ENCODE data around the gene ADSL.

DNA sequence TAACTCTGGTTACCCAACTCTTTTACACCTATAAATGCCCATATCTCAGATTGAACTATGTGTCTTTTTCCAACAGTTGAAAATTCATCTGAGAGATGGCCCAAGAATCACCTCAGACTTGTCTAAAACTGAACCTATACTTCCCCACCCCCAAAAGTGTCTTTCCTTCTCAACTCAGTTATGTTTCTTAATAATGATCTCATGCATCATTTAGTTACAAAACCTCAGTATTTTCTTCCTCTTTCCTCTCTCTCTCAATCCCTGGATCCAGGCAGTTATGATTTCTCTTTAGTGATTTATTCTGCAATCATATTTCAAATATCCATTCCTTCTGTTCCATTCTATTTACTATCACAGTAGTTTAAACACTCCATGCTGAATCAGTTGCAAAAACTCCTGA lies 32.3 kb upstream of the ADSL start:
- TF ChIP-seq ISL1 (CRISPR knock-in tag; IDR thresholded peaks at IDR 0.05): no peak
- no peak for TF ChIP-seq ZNF70 (CRISPR knock-in tag; IDR thresholded peaks at IDR 0.05)
- TF ChIP-seq TCF4 (CRISPR knock-in tag; IDR thresholded peaks at IDR 0.05; ENCODE audit: borderline replicate concordance): no peak
- TF ChIP-seq, protein P1, sequence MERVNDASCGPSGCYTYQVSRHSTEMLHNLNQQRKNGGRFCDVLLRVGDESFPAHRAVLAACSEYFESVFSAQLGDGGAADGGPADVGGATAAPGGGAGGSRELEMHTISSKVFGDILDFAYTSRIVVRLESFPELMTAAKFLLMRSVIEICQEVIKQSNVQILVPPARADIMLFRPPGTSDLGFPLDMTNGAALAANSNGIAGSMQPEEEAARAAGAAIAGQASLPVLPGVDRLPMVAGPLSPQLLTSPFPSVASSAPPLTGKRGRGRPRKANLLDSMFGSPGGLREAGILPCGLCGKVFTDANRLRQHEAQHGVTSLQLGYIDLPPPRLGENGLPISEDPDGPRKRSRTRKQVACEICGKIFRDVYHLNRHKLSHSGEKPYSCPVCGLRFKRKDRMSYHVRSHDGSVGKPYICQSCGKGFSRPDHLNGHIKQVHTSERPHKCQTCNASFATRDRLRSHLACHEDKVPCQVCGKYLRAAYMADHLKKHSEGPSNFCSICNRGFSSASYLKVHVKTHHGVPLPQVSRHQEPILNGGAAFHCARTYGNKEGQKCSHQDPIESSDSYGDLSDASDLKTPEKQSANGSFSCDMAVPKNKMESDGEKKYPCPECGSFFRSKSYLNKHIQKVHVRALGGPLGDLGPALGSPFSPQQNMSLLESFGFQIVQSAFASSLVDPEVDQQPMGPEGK (CRISPR knock-in tag; IDR thresholded peaks at IDR 0.05; ENCODE audit: borderline replicate concordance): no peak
- TF ChIP-seq OSR1 (CRISPR knock-in tag; IDR thresholded peaks at IDR 0.05): no peak
- TF ChIP-seq, protein P2, sequence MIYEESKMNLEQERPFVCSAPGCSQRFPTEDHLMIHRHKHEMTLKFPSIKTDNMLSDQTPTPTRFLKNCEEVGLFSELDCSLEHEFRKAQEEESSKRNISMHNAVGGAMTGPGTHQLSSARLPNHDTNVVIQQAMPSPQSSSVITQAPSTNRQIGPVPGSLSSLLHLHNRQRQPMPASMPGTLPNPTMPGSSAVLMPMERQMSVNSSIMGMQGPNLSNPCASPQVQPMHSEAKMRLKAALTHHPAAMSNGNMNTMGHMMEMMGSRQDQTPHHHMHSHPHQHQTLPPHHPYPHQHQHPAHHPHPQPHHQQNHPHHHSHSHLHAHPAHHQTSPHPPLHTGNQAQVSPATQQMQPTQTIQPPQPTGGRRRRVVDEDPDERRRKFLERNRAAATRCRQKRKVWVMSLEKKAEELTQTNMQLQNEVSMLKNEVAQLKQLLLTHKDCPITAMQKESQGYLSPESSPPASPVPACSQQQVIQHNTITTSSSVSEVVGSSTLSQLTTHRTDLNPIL (CRISPR knock-in tag; IDR thresholded peaks at IDR 0.05; ENCODE audit: low read depth): no peak
